Activated T-cell treated with anti-CD3 and anti-CD28 coated beads for 1 hour (primary cell): ENCODE data around the gene ECE1.

Source experiments
- DNase-seq: peaks from one replicate; pipeline ENCODE4 v3.0.0-alpha.2; 2020; ENCODE audit warnings: low read depth

ECE1 gene

DNA sequence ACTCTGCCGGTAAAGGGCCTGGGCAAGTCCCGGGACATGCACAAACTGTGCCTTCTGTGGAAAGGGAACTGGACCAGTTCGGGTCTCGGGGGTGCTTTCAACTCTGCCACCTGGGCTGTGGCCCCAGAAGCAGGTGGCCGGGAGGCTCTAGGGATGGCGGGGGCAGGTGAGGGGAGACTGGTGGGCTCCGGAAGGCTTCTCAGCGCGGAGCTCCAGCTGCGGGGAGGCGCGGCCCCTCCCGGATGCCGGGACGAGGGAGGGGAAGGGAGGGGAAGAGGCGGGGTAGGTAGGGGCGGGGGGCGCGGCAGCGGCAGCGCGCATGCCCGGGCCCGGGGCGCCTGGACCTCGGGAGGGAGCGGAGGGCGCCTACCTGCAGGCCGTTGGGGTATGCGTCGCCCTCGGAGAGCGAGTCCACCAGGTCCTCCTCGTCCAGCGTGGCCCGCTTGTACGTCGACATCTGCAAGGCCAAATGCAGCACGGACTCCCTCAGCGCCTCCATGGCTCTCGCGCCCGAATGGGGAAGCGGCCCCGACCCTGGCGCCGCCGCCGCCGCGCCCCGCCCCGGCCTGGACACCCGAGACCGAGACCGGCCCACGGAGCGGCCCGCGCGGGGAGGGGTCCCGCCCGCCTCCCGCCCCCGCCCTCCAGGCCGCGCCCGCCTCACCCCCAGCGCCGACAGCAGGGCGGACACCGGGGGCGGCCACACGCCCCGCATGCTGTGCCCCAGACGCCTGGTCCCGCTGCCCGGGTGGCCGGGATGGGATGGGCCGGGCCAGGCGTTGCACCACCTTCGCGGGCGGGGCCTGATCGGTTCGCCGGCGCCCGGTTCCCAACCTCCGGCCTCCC is at the start of gene ECE1:
TSS of gene ECE1 (minus strand) at position 764 of the 846 bp plus-strand sequence. CDS start at position 715, 49 bp downstream.
- DNase-seq, result peak; percentile 37

DNA sequence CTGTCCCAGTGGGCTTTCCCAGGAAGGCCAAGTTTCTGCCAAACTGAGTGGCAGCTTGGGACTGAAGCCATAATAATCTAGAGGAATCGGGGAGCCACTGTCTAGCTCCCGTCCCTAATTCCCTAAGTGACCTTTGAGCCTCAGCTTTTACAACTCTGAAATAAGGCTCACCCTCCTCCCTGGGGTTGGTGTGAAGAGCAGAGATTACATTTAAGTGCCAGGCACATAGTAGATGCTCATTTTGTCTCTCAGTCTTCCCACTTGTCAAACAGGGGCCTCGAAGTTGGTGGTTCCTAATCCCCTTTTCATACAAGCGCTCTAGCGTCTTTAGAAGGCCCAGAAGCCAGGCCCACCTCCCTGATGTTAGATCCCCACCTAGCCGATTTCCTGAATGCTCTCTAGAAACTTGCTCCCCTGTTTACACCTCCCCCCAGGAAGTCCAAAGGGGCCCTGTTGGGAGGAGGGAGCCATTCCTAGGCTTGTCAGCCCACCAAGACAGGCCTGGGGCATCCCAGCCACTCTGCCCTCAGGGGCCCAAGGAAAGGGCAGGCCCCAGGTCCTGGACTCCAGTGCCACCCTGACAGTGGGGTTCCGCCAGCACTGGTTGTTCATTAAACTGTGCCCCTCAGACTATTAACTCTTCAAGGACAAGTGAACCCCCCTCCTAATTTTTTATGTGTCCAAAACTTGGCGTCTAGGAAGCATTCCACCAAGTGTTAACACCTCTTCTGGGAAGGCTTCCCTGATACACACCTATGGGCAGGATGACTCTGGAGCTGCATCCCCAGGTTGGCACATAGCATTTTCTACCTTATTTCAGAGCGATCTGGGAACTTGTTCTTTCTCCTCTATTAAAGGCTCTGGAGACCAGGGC is 49.3 kb upstream of the ECE1 start:
- no peak for DNase-seq

DNA sequence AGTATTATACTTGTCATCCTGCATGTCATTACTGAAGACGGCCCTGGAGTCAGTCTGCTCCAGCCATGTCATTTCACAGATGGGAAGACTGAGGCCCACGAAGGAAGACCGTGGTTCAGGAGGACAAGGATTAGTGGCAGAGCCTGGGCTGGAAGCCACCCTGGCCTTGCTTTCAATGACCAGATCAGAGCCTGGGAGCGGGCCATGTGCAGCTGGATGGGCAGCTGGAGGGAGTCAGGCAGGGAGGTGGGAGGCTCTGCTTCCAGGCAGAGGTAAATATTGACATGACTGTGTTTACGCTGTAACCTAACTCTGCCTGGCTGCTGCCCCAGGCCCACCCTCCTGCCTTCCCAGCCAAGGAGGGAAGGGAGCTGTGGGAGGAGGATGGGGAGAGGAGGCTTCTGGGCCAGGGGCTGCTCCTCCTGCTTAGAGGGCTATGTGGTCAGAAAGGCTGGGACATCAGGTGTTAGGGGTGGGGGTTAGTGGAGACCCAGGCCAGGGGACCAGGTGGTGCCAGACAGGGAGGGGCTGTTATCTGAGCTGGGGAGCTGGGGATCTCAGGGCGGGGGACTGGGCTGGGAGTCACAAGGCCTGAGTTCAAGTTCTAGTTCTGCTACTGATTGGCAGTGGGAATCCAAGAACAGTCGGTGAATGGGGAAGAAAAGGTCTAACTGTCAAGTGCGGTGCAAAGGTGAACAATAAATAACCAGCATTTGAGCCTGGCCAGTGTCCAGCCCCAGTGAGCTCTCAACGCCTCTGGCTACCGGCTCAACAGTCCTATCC is 48.5 kb upstream of the ECE1 start:
- no peak for DNase-seq

DNA sequence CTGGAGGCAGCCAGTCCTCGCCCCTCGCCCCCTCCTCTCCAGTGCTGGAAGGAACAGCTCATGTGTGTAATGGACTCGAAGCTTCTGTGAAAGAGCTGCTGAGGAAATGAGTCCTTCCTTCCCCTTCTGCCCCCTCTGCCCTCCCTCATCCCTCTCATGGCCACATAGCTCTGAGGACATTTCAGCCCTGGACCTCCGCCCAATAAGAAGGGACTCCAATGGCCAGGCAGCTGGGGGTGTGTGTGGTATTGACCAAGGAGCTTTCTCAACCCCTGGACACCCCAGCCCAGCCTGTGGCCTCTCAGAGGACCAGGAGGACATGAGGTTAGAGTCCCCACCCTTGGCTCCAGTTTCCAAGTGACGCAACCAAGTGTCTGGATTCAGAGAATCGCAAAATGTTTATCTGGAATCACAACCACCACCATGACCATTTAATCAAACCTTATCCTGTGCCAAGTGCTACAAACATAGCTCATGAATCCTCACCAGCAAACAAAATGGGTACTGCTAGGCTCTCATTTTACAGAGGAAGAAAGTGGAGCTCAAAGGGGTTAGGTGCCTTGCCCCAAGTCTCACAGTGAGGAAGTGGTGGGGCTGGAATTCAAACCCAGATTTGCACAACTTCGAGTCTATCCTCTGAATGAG is 47.8 kb upstream of the ECE1 start:
- DNase-seq, result no peak

DNA sequence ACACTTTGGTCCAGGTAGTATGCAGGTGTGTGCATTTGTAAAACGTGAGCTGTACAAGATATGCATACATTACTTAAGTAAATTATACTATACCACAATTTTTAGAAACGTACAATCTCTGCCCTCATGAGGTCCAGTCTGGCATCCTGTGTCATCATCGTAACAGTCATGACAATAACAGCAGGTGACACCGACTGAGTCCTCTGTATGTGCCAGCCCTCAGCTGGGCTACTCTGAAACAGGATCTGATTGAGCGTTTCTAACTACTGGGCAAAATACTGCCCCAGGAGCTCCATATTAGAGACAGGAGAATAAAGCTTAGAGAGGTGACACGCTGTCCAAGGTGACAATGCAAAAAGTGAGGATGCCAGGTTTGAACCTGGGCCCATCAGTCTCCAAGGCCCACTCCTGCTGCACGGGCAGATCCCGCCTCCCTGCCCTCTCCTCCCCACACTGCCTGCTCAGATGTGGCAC is 47.2 kb upstream of the ECE1 start:
- DNase-seq, result no peak

DNA sequence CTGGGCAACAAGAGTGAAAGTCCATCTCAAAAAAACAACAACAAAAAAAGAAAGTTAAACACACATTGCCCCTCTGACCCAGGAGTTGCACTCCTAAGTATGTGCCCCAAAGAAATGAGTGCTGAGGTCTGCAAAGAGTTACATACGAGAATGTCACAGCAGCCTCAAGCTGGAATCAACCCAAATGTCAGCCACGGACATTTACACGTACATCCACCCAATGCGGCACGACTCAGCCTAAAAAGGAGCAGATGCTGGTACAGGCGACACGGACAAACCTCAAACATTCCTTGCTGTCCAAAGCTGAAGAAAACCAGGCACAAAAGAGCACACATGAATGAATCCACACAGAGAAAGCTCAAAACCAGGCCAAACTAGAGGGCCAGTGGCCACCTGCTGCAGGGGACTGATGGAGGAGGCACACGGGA is 46.8 kb upstream of the ECE1 start:
- DNase-seq, result no peak

DNA sequence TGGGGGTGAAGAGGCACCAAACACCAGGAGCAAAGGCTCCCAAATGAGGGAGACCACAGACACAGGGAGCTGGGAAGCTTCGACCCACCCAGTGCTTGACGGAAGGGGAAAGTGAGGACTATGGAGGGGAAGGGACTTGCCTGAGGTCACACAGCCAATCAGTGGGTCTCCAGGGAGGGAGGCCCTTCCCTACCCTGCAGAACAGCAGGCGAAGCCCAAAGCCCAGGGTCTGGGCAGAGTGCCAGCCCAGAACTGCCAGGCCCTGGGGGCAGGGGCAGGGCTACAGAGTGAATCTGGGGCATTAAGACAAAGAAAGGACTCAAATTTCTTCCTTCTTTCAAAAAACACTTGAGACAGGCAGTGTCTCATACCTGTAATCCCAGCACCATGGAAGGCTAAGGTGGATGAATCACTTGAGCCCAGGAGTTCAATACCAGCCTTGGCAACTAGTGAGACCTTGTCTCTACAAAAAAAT is 45.5 kb upstream of the ECE1 start:
- DNase-seq, result no peak

DNA sequence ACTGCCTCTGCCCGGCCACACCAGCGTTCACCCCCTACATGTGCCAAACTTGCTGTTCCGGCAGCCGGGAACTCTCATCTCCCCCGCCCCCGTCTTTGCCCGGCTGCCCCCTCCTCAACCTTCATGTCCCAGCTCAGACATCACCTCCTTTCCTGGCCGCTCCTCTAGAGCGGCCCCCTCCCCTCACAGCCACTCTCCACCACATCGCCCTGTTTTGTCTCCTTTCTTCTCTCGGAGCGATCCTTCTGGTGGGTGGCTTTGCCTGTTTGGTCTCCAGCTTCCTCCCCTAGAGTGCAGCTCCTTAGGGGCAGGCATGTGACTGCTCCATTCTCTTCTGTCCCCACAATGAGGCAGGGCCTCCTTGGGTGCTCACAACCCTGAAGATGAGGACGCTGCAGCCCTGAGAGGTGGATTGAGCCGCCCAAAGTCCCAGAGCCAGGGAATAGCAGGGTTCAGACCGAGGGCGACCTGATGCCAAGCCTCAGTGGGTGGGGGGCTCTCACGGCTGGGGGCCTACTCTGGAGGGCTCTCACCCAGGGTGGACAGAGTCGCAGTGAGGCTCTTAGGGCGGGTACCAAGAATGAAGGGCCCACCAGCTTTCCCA is 44.9 kb upstream of the ECE1 start:
- DNase-seq, result no peak

DNA sequence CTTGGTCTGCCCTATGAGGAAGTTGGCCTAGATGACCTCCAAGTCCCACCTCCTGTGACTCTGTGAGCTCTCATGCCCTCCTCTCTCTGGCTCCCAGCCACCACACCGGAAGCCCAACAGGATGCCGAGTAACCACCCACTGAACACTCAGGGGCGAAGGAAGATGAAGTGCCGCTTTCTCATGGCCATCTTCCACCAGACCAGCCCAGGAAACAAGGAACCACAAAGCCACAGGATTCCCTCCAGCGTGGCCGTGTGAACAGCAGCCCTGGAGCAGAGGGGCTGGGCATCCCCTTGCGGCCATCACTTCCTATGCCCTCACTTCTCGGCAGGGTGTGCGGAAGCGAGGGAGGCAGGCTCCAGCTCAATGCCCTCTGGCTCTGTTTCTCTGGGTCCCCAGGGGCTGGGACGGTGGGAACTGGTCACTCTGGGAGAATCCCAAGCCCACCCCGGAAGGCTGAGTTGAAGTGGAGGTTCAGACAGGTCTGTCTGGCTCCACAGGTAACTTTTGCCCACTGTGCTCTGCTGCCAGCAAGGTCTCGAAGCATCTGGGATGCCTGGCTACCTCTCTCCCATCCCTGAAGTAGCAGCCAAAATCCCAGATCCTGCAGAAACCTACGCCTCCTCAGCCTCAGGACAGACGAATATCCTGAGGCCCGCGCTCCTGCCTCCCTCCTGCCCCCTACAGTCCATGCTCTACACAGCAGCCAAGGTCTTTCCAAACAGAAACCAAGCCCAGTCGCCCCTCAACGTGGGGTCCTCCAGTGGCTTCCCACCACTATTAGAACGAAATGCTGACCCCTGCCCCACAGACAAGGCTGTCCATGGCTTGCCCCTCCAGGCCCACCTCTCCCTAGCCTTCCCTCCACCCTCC is 44.2 kb upstream of the ECE1 start:
- peak; percentile 64 for DNase-seq

DNA sequence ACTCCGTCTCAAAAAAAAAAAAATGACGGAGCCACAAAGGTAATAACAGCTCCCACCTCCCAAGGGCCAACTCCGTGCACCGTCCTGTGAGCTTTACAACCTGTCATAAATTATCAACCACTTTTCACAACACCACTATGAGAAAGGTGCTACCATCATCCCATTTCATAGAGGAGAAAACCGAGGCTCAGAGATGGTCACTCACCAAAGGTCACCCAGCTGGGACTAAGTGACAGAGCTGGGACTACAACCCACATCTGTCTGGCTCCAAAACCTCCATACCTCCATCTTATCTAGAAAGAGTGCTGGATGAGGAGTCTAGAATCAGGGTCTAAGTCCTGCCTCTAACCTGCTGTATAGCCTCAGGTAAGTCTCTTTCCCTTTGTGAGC is 43.6 kb upstream of the ECE1 start:
- no peak for DNase-seq

DNA sequence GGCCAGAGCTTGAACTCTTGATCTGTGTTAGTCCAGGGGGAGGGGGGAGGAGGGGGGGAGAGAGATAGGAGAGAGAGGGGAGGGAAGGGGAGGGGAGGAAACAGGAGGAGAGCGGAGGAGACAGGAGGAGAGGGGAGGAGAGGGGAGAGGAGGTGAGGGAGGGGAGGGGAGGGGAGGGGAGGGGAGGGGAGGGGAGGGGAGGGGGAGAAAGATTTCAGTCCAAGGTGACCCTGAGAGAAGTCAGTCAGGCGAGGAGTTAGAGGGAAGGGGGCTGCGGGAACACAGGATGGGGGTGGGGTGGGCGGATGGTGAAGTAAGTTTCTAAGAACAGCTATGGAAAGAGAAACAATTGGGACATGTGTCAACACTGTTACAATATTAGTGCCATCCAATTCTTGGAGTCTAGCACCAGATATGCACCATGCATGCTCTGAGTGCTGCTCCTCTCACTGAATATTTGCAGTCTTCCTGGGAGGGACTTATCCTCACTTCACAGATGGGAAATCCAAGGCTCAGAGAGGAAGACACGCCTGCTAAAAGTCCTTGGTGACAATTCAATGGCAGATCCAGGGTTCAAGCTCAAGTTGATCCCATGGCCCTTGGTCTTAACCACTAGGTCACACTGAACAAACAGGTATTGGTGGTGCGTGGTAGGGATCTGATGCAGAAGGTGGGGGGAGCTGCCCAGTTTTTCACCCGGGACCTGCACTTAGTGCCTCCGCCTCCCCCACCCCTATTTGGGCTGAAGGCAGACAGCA is 42.5 kb upstream of the ECE1 start:
- DNase-seq, result no peak

DNA sequence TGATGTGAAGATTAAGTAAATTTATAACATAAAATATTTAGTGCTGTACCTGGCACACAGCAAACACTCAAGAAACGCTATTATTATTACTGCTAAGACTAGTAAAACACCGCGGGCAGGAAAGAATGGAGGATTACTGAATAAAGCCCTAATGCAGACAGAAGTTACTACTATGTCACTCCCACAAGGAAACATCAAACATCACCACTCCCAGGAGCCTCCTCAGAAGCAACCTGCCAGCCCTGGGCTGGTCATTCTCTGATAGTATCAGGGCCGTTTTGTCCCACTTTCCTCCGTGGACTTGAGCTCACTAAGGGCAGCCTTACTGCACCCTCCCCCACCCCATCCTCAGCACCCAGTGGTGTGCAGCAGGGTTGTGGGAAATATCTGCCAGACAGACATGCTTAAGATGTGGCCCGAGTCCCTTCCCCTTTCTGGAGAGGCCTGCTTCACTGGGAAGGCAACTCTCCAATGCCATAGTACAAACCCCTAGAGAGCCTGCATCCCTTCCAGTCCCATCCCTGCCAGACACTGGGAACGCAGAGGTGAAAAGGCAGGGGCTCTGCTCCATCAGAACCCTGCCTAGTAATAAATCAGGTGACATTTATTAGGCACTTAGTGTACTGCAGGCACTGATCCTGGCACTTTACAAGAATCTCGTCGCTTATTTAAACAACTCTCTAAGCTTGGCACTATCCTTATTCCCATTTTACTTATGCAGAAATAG is 41.7 kb upstream of the ECE1 start:
- DNase-seq, result no peak

DNA sequence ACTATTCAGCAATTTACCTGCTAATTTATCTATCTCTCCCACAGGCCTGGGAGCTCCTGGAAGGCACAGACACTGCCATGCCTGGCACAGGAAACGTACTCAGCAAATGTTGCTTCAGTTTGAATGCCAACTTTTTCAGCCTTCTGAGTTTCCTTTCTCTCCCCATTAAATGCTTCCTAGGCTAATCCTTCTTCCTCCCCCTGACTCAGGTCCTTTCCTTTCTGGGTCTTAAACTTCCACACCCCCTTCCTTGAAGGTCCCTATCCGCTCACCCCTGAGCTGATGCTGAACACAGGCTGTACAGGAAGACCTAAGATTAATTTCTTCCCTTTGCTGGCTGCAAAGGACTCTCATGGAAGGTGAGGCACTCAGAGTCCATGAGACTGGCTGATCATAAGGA is 40.3 kb upstream of the ECE1 start:
- no peak for DNase-seq

DNA sequence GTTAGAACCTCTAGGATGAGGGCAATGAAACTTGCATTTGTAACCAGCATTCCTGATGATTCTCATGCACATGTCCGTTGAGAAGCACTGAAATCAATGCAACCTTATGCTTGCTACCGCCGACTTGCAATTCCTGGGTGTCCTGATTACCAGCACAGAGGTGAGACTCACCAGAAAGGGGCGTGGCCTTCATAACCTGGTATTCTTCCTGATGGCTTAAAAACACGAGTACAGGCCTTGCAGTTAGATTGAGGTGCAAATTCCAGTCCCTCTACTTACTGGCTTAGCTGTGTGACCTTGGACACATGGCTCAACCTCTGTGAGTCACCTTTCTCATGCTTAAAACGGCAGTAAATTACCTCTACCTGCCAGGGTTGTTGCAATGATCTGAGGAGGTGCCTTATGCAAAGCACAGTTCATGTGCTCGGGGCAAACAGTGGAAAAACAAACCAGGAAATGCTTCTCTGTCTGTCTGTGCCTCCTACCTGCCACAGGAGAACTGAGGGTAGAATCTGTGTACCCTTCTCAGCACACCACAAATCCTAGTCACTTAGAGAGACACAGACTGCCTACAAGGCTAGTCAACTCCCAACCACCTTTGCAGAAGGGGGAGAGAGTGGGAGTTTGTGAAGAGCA is 39.1 kb upstream of the ECE1 start:
- DNase-seq, result no peak

DNA sequence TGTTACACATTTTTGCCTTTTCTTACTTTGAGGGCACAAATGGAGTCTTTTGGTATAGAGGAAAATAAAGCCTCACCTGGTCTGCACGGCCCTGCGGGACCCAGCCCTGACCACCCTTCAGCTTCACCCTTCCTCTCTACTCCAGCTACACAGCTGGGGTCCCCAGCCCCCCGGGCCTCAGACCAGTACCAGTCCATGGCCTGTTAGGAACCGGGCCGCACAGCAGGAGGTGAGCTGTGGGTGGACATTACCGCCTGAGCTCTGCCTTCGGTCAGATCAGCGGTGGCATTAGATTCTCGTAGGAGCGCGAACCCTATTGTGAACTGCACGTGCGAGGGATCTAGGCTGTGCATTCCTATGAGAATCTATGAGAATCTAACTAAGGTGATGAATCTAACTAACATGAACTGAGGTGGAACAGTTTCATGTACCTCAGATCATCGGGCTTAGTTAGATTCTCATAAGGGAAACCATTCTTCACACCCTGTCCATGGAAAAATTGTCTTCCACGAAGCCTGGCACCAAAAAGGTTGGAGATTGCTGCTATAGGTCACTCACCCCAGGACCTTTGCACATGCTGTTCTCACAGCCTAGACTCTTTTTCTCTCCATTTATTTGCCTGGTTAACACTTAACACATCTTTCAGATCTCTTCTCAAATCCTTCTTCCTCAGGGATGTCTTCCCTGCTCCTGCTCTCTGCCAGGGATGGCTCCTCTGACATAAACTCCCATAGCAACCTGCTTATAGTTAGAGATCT is 37.5 kb upstream of the ECE1 start:
- DNase-seq, result no peak

DNA sequence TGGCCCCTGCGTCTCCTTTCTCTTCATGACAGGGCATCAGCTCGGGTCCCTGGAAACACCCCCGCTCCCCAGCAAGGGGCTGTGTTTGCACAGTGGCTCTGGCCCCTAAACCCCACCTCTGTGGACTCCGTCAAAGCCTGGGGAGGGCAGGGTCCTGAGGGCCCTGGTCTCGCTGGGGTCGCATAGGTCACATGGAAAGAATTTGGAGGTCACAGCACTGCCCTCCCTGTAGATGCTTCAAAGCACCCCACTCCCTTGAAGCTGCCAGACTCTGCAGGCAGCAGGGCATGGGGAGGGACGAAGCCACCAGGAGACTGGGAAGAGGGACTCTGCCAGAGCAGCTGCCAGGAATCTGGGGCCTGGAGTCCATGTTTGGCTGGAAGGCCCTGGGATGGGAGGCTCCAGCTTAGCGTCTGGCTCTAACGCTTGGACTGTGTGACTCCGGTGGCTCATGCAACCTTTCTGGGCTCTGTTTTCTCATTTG is 36.6 kb upstream of the ECE1 start:
- DNase-seq, result no peak

DNA sequence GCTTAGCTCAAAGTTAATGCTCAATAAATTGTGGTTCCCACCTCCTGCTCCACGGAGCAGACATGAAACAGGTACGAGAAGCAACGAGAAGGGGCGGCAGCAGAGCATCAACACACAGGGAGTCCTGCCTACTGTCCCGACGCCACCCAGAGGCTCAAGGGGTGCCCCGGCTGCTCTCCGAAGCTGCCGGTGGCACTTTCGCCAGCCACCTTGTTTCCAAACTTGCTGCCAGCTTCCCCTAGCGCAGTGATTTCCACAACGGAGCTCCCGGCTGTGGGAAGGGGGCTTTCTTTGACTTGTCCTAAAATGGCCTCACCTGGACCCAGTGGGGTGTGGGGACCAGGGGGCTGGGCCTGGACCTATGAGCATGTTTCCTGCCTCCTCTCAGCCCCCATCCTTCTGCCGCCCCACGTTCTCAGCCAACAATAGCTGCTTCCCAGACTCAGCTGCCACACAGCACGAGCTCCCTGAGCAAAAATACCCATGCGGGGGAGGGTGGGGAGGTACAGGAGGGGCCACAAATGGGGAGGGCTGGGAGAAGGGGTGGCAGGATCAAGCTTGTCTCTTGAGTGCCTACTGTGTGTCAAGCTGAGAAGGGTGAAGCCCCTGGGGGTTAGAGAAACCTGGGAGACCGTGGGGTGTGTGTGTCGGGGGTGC is 35.6 kb upstream of the ECE1 start:
- no peak for DNase-seq
